GM18498 (cell line): ENCODE results near the gene ERC1.

Experiments used
- ATAC-seq: cut with Tn5 transposase; IDR thresholded peaks from one replicate; pipeline ENCODE4 v1.9.1; 2021; ENCODE audit warnings: mild to moderate bottlenecking, moderate library complexity; ENCODE audit not compliant: unreplicated experiment

The ERC1 gene

DNA sequence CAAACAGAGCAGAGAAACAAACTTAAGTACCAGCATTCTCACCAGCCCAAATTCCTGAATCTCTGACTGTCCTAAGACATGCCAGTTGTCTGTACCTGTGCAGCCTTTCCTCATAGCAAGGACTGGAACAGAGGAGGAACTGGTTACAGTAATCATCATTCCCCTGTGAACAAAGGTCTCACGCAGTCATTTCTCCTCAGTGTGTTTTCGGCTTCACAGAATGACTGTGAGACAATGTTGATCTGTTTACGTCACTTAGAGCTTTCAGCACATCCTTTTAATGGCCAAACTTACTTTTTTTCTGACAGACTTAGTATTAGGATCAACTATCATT is 434.3 kb downstream of the ERC1 start:
- ATAC-seq: no peak

DNA sequence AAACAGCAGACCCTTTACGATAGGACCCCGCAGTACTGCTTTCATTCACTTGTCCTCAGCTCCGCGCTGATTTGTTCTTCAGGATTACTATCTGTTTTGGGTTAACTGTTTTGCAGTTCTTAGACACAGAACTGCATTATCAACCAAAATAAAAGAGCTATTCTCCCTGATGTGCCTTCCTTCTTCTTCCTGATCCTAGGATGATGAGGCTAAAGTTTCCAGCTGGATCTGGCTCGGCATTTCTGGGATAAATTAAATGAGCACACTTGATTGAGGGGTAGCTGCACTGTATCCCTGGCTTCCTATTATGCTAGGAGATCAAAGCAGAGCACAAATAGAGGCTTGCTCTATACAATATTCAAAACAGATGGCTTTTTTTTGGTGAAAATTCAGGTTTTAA is 437.6 kb downstream of the ERC1 start:
- ATAC-seq: no peak

DNA sequence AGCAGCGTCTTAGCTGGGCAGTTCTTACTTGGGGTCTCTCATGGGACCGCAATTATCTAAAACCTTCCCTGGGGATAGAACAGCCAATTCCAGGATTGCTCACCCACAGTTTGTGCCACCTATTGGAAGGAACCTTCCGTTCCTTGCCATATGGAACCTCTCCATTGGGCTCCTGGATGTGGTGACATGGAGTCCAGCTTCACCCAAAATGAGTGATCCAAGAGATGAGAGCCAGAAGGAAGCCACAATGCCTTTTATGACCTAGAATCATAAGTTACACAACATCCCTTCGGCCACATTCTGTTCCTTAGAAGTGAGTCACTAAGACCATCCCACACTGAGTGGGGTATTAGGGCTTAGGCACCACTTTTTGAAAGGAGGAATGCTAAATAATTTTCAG is 439.0 kb downstream of the ERC1 start:
- ATAC-seq: no peak

DNA sequence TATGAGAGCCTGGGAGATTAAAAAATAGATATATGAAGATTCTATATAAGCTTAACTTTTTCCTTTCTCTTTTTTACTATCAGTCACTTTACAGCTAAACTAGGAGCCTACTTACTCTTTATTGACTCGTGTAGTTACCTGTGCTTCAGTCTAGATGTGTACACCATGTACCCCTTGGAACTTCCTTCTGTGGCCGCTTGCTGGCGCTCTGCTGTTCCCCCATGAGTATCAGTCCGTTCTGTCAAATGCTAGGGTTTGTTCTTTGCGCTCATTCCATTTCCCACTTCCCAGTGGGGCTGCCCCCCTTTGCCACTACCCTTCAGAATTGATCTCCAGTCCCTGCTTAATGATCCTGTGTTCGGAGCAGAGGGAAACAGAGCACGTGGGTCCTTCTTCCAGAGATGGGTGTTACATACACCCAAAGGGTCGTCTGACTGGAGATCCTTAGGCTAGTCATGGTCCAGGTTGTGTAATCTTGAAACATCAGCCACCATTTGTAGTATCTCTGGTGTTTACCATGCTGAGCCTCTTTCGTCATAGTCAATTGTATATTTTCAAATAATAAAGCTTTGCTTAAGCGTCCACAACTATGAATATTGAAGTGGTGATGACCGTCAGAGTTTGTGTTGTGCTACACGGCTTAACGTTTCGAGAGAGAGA is 443.4 kb downstream of the ERC1 start:
- ATAC-seq: no peak

DNA sequence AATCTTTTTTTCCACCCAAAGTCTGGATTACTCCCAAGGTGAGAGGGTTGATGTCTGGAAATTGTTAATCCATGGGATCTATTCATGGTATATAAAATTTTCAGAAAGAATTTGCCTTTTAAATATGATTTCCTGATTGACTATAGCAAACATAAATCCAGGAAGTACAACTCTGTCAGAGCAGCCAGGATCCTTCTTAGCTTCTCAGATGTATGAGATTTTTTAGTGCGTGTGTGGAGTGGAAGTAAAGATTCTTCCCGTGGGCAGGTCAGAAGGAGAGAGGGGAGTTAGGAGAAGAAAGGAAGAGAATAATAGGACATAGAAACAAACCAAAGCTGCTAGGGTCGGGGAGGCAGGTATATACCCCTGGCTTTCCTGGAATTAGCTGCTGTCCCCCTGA is 444.0 kb downstream of the ERC1 start:
- ATAC-seq: no peak

DNA sequence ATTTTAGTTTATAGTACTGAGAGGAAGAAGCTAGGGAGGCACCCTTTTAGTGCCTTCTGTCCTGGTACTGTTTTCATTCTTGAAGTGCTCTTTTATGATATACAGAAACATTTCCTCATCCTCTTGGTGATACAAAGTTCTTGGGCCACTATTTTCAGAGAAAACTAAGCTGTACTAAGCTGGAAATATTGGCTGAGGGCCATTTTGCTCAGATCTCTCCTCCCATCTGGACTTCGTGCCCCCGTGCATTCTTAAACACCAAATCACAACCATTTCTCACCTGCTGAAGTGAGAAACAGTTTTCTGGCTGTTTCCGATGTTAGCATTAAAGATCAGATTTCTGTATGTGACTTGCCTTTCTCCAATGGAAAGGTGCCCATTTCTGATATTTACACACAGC is 444.4 kb downstream of the ERC1 start:
- ATAC-seq: no peak

- no peak for ATAC-seq
These were observed 445.0 kb downstream of the ERC1 start for GRCh38 chr12:1436015-1436414.

- ATAC-seq: no peak
These were observed 446.0 kb downstream of the ERC1 start for GRCh38 chr12:1436981-1437380.

- ATAC-seq: no peak
These were observed 448.2 kb downstream of the ERC1 start for GRCh38 chr12:1439201-1439600.

- no peak for ATAC-seq
These were observed 448.7 kb downstream of the ERC1 start for GRCh38 chr12:1439687-1440086.

DNA sequence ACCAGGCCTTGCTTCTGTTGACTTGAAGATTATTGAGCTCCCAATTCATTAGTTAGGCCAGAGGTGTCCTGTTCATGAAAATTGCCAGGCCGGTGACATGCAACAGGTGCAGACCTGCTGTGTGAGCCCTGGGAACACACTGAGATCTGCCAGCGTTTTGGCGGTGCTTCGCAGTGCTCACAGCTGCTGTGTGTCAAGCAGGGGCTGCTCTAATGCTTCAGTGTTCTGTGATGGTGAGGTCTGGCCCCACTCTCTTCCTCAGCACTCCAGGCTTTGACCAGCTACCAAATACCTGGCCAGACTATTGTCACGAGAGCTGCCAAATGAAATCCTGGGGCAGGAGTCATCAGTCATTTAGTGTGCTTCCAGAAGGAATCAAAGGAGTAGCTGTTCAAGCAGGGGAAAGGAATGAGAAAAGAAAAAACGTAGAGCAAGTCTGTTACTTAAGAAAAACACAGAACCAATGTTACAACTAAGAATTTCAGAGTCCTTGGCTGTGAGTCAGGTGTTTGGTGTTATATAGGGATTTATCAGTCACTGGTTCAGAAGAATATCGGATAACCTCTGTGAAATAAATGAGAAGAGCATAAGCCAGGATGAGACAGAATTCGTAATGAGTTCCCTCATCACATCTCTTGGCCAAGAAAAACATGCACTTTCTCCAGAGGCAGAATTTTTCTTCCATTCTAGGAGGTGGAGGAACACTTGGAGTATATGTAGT is 452.6 kb downstream of the ERC1 start:
- no peak for ATAC-seq

GRCh38 chr12:1444142-1444516 is 453.1 kb downstream of the ERC1 start:
- no peak for ATAC-seq

- ATAC-seq: no peak
These were observed 454.8 kb downstream of the ERC1 start for GRCh38 chr12:1445807-1446206.

- ATAC-seq: no peak
These were observed 457.3 kb downstream of the ERC1 start for GRCh38 chr12:1448336-1448735.

DNA sequence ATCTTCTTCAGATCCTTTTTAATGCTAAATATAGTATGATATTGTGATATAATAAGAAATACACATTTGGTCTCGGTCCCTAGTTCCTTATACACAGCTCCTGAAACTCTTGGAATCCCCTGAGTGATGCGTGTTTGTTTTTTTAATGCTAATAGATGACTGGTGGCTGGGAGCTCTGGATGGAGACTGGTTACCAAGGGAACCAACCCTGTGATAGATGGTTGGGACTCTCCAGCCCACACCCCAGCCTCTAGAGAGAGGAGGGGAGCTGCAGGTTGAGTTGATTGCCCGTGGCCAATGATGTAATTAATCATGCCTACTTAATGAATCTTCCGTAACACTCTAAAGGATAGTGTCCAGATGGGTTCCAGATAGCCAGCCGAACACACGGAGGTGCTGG is 462.8 kb downstream of the ERC1 start:
- ATAC-seq: no peak

DNA sequence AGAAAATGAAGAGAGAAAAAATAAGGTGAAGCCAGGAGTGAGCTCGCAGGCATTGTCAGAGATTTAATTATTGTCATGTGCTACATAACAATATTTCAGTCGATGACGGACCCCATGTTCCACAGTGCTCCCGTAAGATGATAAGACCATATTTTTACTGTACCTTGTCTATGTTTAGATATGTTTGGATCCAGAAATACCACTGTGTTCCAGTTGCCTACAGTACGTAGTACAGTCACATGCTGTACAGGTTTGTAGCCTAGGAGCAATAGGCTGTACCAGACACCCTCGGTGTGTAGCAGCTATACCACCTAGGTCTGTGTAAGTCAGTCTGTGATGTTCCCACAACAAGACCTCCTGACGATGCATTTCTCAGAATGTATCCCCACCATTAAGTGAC is 465.9 kb downstream of the ERC1 start:
- no peak for ATAC-seq

GRCh38 chr12:1457901-1458300 is 466.9 kb downstream of the ERC1 start:
- no peak for ATAC-seq

- no peak for ATAC-seq
These were observed 468.3 kb downstream of the ERC1 start for GRCh38 chr12:1459339-1459738.

GRCh38 chr12:1463073-1463905 is 472.3 kb downstream of the ERC1 start:
- ATAC-seq: no peak

GRCh38 chr12:1464925-1465324 is 473.9 kb downstream of the ERC1 start:
- ATAC-seq: no peak

DNA sequence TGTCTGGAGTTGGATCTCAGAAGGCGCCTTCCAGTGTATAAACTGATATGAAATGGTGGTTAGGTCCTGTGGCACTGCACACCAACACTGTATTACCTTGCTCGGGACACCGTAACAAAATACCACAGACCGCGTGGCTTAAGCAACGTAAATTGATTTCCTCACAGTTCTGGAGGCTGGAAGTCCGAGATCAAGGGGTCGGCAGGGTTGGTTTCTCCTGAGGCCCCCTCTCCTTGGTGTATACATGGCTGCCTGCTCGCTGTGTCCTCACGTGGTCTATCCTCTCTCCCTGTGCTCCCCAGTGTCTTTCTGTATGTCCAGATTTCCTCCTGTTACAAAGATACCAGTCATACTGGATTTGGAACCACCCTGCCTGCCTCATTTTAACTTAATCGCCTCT is 475.0 kb downstream of the ERC1 start:
- no peak for ATAC-seq

- no peak for ATAC-seq
These were observed 475.6 kb downstream of the ERC1 start for GRCh38 chr12:1466481-1467154.
